ENCODE measurements around the gene GNAI3.

GNAI3 gene

DNA sequence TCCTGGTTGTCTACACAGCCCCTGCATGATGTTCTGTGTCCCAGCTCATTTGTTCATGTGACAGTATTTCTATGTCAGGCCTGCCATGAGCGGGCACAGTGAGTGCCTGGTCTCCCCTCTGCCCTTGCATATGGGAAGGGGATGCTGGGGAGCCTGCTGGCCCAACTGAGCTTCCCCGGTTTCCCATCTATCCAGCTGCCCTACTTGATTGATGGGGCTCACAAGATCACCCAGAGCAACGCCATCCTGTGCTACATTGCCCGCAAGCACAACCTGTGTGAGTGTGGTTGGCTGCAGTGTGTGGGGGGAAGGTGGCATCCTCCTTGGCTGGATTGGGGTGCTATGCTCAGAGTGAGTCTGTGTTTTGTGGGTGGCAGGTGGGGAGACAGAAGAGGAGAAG is 109.0 kb downstream of the GNAI3 start (continued):
- TF ChIP-seq ZNF311 (tag by site-specific recombination; IDR thresholded peaks at IDR 0.05; ENCODE audit: borderline replicate concordance) (no peak), HOXD13 (CRISPR knock-in tag; IDR thresholded peaks at IDR 0.05; ENCODE audit: borderline replicate concordance) (no peak), ZNF202 (tag by site-specific recombination; IDR thresholded peaks at IDR 0.05; ENCODE audit: borderline replicate concordance) (no peak), ZNF776 (tag by site-specific recombination; IDR thresholded peaks at IDR 0.05; ENCODE audit: borderline replicate concordance) (no peak), ZNF501 (tag by site-specific recombination; IDR thresholded peaks at IDR 0.05) (no peak), ZBTB1 (tag by site-specific recombination; IDR thresholded peaks at IDR 0.05) (no peak), ZNF645 (tag by site-specific recombination; IDR thresholded peaks at IDR 0.05) (no peak), ZNF654 (tag by site-specific recombination; IDR thresholded peaks at IDR 0.05; ENCODE audit: low read depth) (no peak)

DNA sequence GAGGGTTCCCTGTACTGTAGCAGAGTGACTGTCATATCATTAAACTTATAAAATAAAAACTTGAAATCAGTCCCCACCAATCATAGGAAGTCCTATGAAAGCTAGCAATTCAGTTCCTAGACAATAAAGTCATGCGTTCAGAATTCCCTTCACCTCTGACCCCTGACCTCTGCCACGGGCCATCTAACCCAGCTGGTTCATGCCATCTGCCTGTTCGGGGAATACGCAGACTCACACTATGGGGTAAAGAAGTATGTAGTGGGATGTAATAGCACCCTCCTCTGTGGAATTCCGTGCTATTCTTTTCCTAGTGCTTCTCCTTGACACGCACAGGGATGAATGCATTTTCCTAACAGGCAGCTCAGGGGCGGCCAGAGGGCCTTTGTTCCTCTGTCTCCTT is 109.6 kb downstream of the GNAI3 start:
- no peak overlapping the region for H3K4me3 ChIP-seq (ENCODE audit: low read depth, low read length)
- H3K4me1 ChIP-seq (ENCODE audit: control insufficient read depth, insufficient read depth, low read length): no peaks in the 10 kb centered on the region
- ChIA-PET POLR2A (no interaction called here), CTCF (interaction anchor here (0.5 to 5.8 kb wide), 8 partner anchors 9 to 326 kb away, joined by 3 to 27 read pairs (median 4); partner anchors contain the start of gene AHCYL1)
- no peaks in the 10 kb centered on the region for H3K36me3 ChIP-seq (ENCODE audit: control insufficient read depth in 2 of 2, insufficient read depth in 1 of 2, low read length in 2 of 2)
- no peak overlapping the region for H3K27ac ChIP-seq (ENCODE audit: extremely low read depth, low read depth, low read length)
- no peaks in the 10 kb centered on the region for H3K9me3 ChIP-seq (ENCODE audit: control insufficient read depth, insufficient read depth, low read depth, low read length)
- TF ChIP-seq PRDM6 (tag by site-specific recombination; IDR thresholded peaks at IDR 0.05): no peak
- TF ChIP-seq, protein P1, sequence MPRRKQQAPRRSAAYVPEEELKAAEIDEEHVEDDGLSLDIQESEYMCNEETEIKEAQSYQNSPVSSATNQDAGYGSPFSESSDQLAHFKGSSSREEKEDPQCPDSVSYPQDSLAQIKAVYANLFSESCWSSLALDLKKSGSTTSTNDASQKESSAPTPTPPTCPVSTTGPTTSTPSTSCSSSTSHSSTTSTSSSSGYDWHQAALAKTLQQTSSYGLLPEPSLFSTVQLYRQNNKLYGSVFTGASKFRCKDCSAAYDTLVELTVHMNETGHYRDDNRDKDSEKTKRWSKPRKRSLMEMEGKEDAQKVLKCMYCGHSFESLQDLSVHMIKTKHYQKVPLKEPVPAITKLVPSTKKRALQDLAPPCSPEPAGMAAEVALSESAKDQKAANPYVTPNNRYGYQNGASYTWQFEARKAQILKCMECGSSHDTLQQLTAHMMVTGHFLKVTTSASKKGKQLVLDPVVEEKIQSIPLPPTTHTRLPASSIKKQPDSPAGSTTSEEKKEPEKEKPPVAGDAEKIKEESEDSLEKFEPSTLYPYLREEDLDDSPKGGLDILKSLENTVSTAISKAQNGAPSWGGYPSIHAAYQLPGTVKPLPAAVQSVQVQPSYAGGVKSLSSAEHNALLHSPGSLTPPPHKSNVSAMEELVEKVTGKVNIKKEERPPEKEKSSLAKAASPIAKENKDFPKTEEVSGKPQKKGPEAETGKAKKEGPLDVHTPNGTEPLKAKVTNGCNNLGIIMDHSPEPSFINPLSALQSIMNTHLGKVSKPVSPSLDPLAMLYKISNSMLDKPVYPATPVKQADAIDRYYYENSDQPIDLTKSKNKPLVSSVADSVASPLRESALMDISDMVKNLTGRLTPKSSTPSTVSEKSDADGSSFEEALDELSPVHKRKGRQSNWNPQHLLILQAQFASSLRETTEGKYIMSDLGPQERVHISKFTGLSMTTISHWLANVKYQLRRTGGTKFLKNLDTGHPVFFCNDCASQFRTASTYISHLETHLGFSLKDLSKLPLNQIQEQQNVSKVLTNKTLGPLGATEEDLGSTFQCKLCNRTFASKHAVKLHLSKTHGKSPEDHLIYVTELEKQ (tag by site-specific recombination; IDR thresholded peaks at IDR 0.05; ENCODE audit: borderline replicate concordance): no peak
- no peak for TF ChIP-seq ZNF223 (tag by site-specific recombination; IDR thresholded peaks at IDR 0.05)
- no peak for TF ChIP-seq ZNF138 (tag by site-specific recombination; IDR thresholded peaks at IDR 0.05; ENCODE audit: borderline replicate concordance)
- no peak for TF ChIP-seq ZNF292 (tag by site-specific recombination; IDR thresholded peaks at IDR 0.05; ENCODE audit: borderline replicate concordance, low read depth)
- TF ChIP-seq WT1 (tag by site-specific recombination; IDR thresholded peaks at IDR 0.05): no peak
- TF ChIP-seq ZNF843 (tag by site-specific recombination; IDR thresholded peaks at IDR 0.05): no peak
- TF ChIP-seq REPIN1 (tag by site-specific recombination; IDR thresholded peaks at IDR 0.05; ENCODE audit: low read depth): no peak
- TF ChIP-seq, protein P2, sequence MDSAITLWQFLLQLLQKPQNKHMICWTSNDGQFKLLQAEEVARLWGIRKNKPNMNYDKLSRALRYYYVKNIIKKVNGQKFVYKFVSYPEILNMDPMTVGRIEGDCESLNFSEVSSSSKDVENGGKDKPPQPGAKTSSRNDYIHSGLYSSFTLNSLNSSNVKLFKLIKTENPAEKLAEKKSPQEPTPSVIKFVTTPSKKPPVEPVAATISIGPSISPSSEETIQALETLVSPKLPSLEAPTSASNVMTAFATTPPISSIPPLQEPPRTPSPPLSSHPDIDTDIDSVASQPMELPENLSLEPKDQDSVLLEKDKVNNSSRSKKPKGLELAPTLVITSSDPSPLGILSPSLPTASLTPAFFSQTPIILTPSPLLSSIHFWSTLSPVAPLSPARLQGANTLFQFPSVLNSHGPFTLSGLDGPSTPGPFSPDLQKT (IDR thresholded peaks at IDR 0.05; ENCODE audit: borderline replicate concordance, low read depth, low read length): no peak
- TF ChIP-seq REST (tag by site-specific recombination; IDR thresholded peaks at IDR 0.05): no peak
- no peak for TF ChIP-seq ZSCAN30 (tag by site-specific recombination; IDR thresholded peaks at IDR 0.05)
- TF ChIP-seq ZNF37A (tag by site-specific recombination; IDR thresholded peaks at IDR 0.05): no peak
- TF ChIP-seq HOXD13 (CRISPR knock-in tag; IDR thresholded peaks at IDR 0.05; ENCODE audit: borderline replicate concordance): no peak
- no peak for TF ChIP-seq PATZ1 (tag by site-specific recombination; IDR thresholded peaks at IDR 0.05)
- no peak for TF ChIP-seq ZBTB44 (tag by site-specific recombination; IDR thresholded peaks at IDR 0.05)
